ENCODE data around the gene ANKFY1.

The ANKFY1 gene

GRCh38 chr17:4215882-4216570 lies 47.8 kb downstream of the ANKFY1 start:
- no peaks in the 10 kb centered on the region for H3K9me3 ChIP-seq (ENCODE audit: insufficient read depth, low read length, severe bottlenecking)
- peaks cover 3% of the 10 kb centered on the region for H4K20me1 ChIP-seq (ENCODE audit: insufficient read depth, low read length)
- no peaks in the 10 kb centered on the region for H3K27me3 ChIP-seq (ENCODE audit: insufficient read depth, low read length, poor library complexity)
- ATAC-seq (ENCODE audit: insufficient read depth, low read depth) (no peak), DNase-seq (no peak)
- no peak overlapping the region for H3K4me2 ChIP-seq (ENCODE audit: insufficient read depth, low read length)
- H3K4me1 ChIP-seq (ENCODE audit: insufficient read depth, low read length), result no peaks in the 10 kb centered on the region; the same call in 1 of the 2 replicates
- H3K36me3 ChIP-seq (ENCODE audit: insufficient read depth, low read length), result peaks cover 40% of the 10 kb centered on the region
- H3K79me2 ChIP-seq (ENCODE audit: insufficient read depth, low read length), result peaks cover 33% of the 10 kb centered on the region
- TF ChIP-seq, protein P1, sequence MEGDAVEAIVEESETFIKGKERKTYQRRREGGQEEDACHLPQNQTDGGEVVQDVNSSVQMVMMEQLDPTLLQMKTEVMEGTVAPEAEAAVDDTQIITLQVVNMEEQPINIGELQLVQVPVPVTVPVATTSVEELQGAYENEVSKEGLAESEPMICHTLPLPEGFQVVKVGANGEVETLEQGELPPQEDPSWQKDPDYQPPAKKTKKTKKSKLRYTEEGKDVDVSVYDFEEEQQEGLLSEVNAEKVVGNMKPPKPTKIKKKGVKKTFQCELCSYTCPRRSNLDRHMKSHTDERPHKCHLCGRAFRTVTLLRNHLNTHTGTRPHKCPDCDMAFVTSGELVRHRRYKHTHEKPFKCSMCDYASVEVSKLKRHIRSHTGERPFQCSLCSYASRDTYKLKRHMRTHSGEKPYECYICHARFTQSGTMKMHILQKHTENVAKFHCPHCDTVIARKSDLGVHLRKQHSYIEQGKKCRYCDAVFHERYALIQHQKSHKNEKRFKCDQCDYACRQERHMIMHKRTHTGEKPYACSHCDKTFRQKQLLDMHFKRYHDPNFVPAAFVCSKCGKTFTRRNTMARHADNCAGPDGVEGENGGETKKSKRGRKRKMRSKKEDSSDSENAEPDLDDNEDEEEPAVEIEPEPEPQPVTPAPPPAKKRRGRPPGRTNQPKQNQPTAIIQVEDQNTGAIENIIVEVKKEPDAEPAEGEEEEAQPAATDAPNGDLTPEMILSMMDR (IDR thresholded peaks at IDR 0.05; ENCODE audit: borderline replicate concordance, extremely low read depth, low read length, poor library complexity, severe bottlenecking), result no peak
- no peak for TF ChIP-seq EZH2 (IDR thresholded peaks at IDR 0.05; ENCODE audit: borderline replicate concordance, low read depth, low read length, severe bottlenecking)
- H3K27ac ChIP-seq (ENCODE audit: low read length), result no peak overlapping the region
- H3K4me3 ChIP-seq (ENCODE audit: low read depth in 1 of 2, low read length in 2 of 2), result no peak overlapping the region
- H2AFZ ChIP-seq (ENCODE audit: low read depth, low read length), result no peak overlapping the region
- H3K9ac ChIP-seq (ENCODE audit: low read depth, low read length), result no peak overlapping the region

DNA sequence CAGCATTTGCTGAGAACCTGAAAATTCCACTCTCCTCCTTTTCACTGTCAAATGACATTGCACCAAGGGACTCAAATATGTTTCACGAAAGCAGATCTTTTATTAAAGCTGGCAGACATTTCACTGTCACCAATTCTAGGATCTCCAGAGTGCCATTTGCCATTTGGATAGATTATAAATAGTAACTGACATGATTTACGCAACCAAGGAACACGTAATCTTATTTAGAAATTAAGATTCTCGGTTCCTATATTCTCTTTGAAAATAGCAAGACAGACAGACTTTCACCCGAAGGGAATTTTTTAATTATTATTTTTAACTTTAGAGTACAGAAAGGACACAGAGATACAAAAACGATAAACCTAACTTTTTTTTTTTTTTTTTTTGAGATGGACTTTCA lies 49.6 kb downstream of the ANKFY1 start:
- no peaks in the 10 kb centered on the region for H3K9me3 ChIP-seq (ENCODE audit: insufficient read depth, low read length, severe bottlenecking)
- peaks cover 3% of the 10 kb centered on the region for H4K20me1 ChIP-seq (ENCODE audit: insufficient read depth, low read length)
- H3K4me2 ChIP-seq (ENCODE audit: insufficient read depth, low read length), result no peak overlapping the region
- DNase-seq (no peak), ATAC-seq (ENCODE audit: insufficient read depth, low read depth) (no peak)
- H3K4me1 ChIP-seq (ENCODE audit: insufficient read depth, low read length), result no peaks in the 10 kb centered on the region; the same call in 1 of the 2 replicates
- peaks cover 51% of the 10 kb centered on the region for H3K36me3 ChIP-seq (ENCODE audit: insufficient read depth, low read length)
- no peak overlapping the region for H3K9ac ChIP-seq (ENCODE audit: low read depth, low read length)
- TF ChIP-seq EZH2 (IDR thresholded peaks at IDR 0.05; ENCODE audit: borderline replicate concordance, low read depth, low read length, severe bottlenecking), result no peak
- TF ChIP-seq, protein P1 (IDR thresholded peaks at IDR 0.05; ENCODE audit: borderline replicate concordance, extremely low read depth, low read length, poor library complexity, severe bottlenecking), result no peak
- peaks cover 40% of the 10 kb centered on the region for H3K79me2 ChIP-seq (ENCODE audit: insufficient read depth, low read length)
- no peaks in the 10 kb centered on the region for H3K27me3 ChIP-seq (ENCODE audit: insufficient read depth, low read length, poor library complexity)
- H3K27ac ChIP-seq (ENCODE audit: low read length), result no peak overlapping the region
- H2AFZ ChIP-seq (ENCODE audit: low read depth, low read length), result no peak overlapping the region
- H3K4me3 ChIP-seq (ENCODE audit: low read depth in 1 of 2, low read length in 2 of 2), result no peak overlapping the region

DNA sequence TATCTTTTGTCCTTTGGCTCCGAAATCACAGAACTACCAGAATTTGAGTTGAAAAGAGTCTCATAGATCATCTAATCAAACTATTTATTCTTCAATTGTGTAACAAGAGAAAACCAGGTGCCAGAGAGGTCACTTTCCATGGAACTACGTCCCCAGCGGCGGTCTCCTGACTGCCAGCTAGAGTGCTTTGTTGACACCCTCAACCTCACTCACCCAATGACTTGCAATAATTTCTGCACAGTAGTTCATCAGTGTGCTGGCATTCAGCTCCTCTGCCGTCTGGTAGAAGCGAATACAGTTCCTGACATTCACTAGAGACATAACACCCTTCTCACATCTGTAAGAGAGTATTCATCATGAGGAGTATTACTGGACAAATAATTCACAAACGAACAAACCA lies 54.2 kb downstream of the ANKFY1 start:
- peaks cover 3% of the 10 kb centered on the region for H4K20me1 ChIP-seq (ENCODE audit: insufficient read depth, low read length)
- ATAC-seq (ENCODE audit: insufficient read depth, low read depth) (no peak), DNase-seq (no peak)
- no peak overlapping the region for H3K4me3 ChIP-seq (ENCODE audit: low read depth in 1 of 2, low read length in 2 of 2)
- no peaks in the 10 kb centered on the region for H3K4me1 ChIP-seq (ENCODE audit: insufficient read depth, low read length)
- peaks cover 70% of the 10 kb centered on the region for H3K36me3 ChIP-seq (ENCODE audit: insufficient read depth, low read length)
- no peak overlapping the region for H2AFZ ChIP-seq (ENCODE audit: low read depth, low read length)
- peaks cover 32% of the 10 kb centered on the region for H3K79me2 ChIP-seq (ENCODE audit: insufficient read depth, low read length)
- no peak overlapping the region for H3K4me2 ChIP-seq (ENCODE audit: insufficient read depth, low read length)
- no peak overlapping the region for H3K27ac ChIP-seq (ENCODE audit: low read length)
- TF ChIP-seq EZH2 (IDR thresholded peaks at IDR 0.05; ENCODE audit: borderline replicate concordance, low read depth, low read length, severe bottlenecking), result no peak
- TF ChIP-seq, protein P1 (IDR thresholded peaks at IDR 0.05; ENCODE audit: borderline replicate concordance, extremely low read depth, low read length, poor library complexity, severe bottlenecking), result no peak
- no peaks in the 10 kb centered on the region for H3K27me3 ChIP-seq (ENCODE audit: insufficient read depth, low read length, poor library complexity)
- no peaks in the 10 kb centered on the region for H3K9me3 ChIP-seq (ENCODE audit: insufficient read depth, low read length, severe bottlenecking)
- no peak overlapping the region for H3K9ac ChIP-seq (ENCODE audit: low read depth, low read length)
